CD14-positive monocyte (primary cell): Measurements from ENCODE around the gene TMEM198. TPM values are rescaled to one million over a fixed set of nuclear protein-coding genes. Genes with fewer than 3 reads are reported as not detected.

Source experiments
- DNase-seq, 3 donors: peaks; one replicate each; pipeline ENCODE4 v3.0.0-alpha.2; 2011 to 2022
- H2AFZ ChIP-seq: 2 replicates; pipeline ENCODE4 v1.6.0; 2012; ENCODE audit warnings: mild to moderate bottlenecking, low read depth, low read length, inconsistent platforms; ENCODE audit not compliant: insufficient read depth, poor library complexity, severe bottlenecking
- H3K27ac ChIP-seq, 2 donors: 1 replicate in 1 of 2; 2 replicates in 1 of 2; pipeline ENCODE4 v1.5.1; 2012 to 2013; ENCODE audit warnings: low read length in 2 of 2, control low read depth in 1 of 2, inconsistent platforms in 1 of 2, low read depth in 1 of 2, mild to moderate bottlenecking in 1 of 2
- H3K27me3 ChIP-seq, 2 donors: one replicate each; pipeline versions ENCODE4 v1.6.0 to v1.6.1; 2011 to 2013; ENCODE audit warnings: low read length in 2 of 2; ENCODE audit not compliant: control insufficient read depth in 2 of 2, insufficient read depth in 2 of 2
- H3K36me3 ChIP-seq, 2 donors: replicated peaks in 1 of 2; 1 replicate in 1 of 2; 2 replicates in 1 of 2; pipeline versions ENCODE4 v1.5.1 to v1.6.1; 2012 to 2013; ENCODE audit warnings: low read length in 2 of 2, control low read depth in 1 of 2, inconsistent platforms in 1 of 2, mild to moderate bottlenecking in 1 of 2; ENCODE audit not compliant: insufficient read depth in 2 of 2, control insufficient read depth in 1 of 2
- H3K4me1 ChIP-seq, 2 donors: 1 replicate in 1 of 2; 2 replicates in 1 of 2; pipeline versions ENCODE4 v1.5.1 to v1.6.1; 2012 to 2013; ENCODE audit warnings: low read length in 2 of 2, control low read depth in 1 of 2, inconsistent platforms in 1 of 2, mild to moderate bottlenecking in 1 of 2, moderate library complexity in 1 of 2; ENCODE audit not compliant: insufficient read depth in 2 of 2, control insufficient read depth in 1 of 2
- H3K4me2 ChIP-seq: replicated peaks from 2 replicates; pipeline ENCODE3; 2012; ENCODE audit warnings: low read length, moderate library complexity, mild to moderate bottlenecking; ENCODE audit not compliant: poor library complexity, severe bottlenecking; ENCODE audit errors: extremely low read depth
- H3K4me3 ChIP-seq, 3 experiments: fragments of 200-600 bp in 1 of 3; sonication (generic) in 1 of 3; replicated peaks in 1 of 3; 1 replicate in 2 of 3; 2 replicates in 1 of 3; pipeline ENCODE4 v1.5.1; 2011 to 2013; ENCODE audit warnings: low read length in 3 of 3, mild to moderate bottlenecking in 3 of 3, control low read depth in 2 of 3, low read depth in 2 of 3, inconsistent platforms in 1 of 3, moderate library complexity in 1 of 3
- H3K79me2 ChIP-seq: 2 replicates; pipeline ENCODE4 v1.6.0; 2012; ENCODE audit warnings: mild to moderate bottlenecking, control low read depth, inconsistent platforms, low read length, moderate library complexity; ENCODE audit not compliant: insufficient read depth
- H3K9ac ChIP-seq: 2 replicates; pipeline ENCODE4 v1.6.0; 2017; ENCODE audit warnings: low read length, mild to moderate bottlenecking; ENCODE audit not compliant: insufficient read depth, poor library complexity, severe bottlenecking
- H3K9me3 ChIP-seq, 2 donors: replicated peaks in 1 of 2; 1 replicate in 1 of 2; 2 replicates in 1 of 2; pipeline versions ENCODE4 v1.5.1 to v1.6.1; 2012 to 2013; ENCODE audit warnings: low read length in 2 of 2, control low read depth in 1 of 2; ENCODE audit not compliant: control insufficient read depth in 1 of 2, insufficient read depth in 1 of 2
- H4K20me1 ChIP-seq: 2 replicates; pipeline ENCODE4 v1.6.0; 2012; ENCODE audit warnings: mild to moderate bottlenecking, low read length, control low read depth, moderate library complexity; ENCODE audit not compliant: insufficient read depth
- H3K27ac Mint-ChIP-seq, 7 donors: one replicate each; pipeline ENCODE4 v1.8.0; 2020; ENCODE audit warnings: mild to moderate bottlenecking in 7 of 7, mixed read lengths in 7 of 7, moderate library complexity in 6 of 7, inconsistent platforms in 2 of 7
- H3K27me3 Mint-ChIP-seq, 3 donors: one replicate each; pipeline ENCODE4 v1.8.0; 2021 to 2022; ENCODE audit warnings: low read depth in 3 of 3, mild to moderate bottlenecking in 3 of 3, mixed read lengths in 3 of 3, moderate library complexity in 3 of 3, inconsistent platforms in 1 of 3
- H3K36me3 Mint-ChIP-seq, 2 donors: one replicate each; pipeline ENCODE4 v1.8.0; 2020; ENCODE audit warnings: mixed read lengths in 2 of 2, inconsistent platforms in 1 of 2, mild to moderate bottlenecking in 1 of 2
- H3K4me1 Mint-ChIP-seq: one replicate; pipeline ENCODE4 v1.8.0; 2020; ENCODE audit warnings: mild to moderate bottlenecking, mixed read lengths
- H3K4me3 Mint-ChIP-seq, 2 donors: one replicate each; pipeline ENCODE4 v1.8.0; 2020; ENCODE audit warnings: mild to moderate bottlenecking in 2 of 2, mixed read lengths in 2 of 2, moderate library complexity in 1 of 2
- H3K9me3 Mint-ChIP-seq, 7 donors: one replicate each; pipeline ENCODE4 v1.8.0; 2020 to 2022; ENCODE audit warnings: mixed read lengths in 7 of 7, mild to moderate bottlenecking in 6 of 7, moderate library complexity in 6 of 7, inconsistent platforms in 2 of 7
- WGBS: methylation state at CpG from one replicate; pipeline ENCODE4 v1.1.5; 2013; ENCODE audit warnings: missing lambda C conversion rate; ENCODE audit not compliant: insufficient coverage; 5-methylcytosine and 5-hydroxymethylcytosine counted together
- intact Hi-C, 2 donors: fragments of 100-400 bp; cut with micrococcal nuclease; formaldehyde crosslinking; loops; one replicate each; pipeline versions ENCODE4 v1.15.0 to v1.15.1; 2023
- polyA plus RNA-seq, 3 donors: library from polyadenylated mRNA; depleted of rRNA in 1 of 3; unstranded in 2 of 3; stranded (reverse) in 1 of 3; fragments of 300-500 nt in 2 of 3; fragments of >200 nt in 1 of 3; fragmentation: Illumina TruSeq in 2 of 3; gene quantifications; 1 replicate in 2 of 3; 2 replicates in 1 of 3; pipeline ENCODE4 v1.2.3, GENCODE V29; 2012 to 2021
- TF ChIP-seq, protein P1 (sequence below): fragments of 200-600 bp; IDR thresholded peaks from one replicate; pipeline ENCODE4 v1.8.0; 2022; ENCODE audit warnings: antibody characterized with exemption, mild to moderate bottlenecking

TMEM198 gene
- polyA plus RNA-seq, 3 donors = not detected

DNA sequence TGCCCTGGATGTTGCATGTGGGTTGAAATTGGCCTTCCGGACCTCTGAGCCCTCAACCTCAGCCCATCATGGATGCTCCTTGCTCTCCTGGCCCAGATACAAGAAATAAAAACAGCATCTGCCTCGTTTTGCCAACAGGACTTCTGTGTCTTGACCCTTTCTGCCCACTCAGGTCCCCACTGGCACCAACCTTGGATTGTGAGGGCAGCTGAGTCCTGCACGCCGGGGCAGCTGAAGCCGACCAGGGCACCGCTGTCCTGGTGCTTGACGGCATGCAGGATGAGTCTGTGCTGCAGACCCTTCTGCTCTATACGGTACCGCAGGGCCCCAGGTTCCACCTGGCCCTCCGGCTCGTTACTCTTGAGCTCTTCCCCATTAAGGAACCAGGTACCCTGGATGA is 22.8 kb downstream of the TMEM198 start:
- H3K4me3 Mint-ChIP-seq = no peak overlapping the region
- peaks cover 4% of the 10 kb centered on the region for H3K4me1 Mint-ChIP-seq
- peaks cover 0 to 3% of the 10 kb centered on the region in 2 donors for H3K36me3 Mint-ChIP-seq
- WGBS = 98% methylated on average over 5 of the region's 11 CpGs
- H4K20me1 ChIP-seq = no peaks in the 10 kb centered on the region
- no peak overlapping the region for H3K9ac ChIP-seq
- H3K27me3 Mint-ChIP-seq = peaks cover 19 to 33% (median 32%) of the 10 kb centered on the region in 3 donors
- no peak overlapping the region for H2AFZ ChIP-seq
- intact Hi-C loops = no loop called here
- no peak for DNase-seq
- H3K27ac ChIP-seq = no peak overlapping the region
- H3K79me2 ChIP-seq = no peaks in the 10 kb centered on the region
- H3K27me3 ChIP-seq = peaks cover 15 to 25% of the 10 kb centered on the region in 2 donors
- peaks cover 0 to 15% of the 10 kb centered on the region in 2 donors for H3K4me1 ChIP-seq
- H3K36me3 ChIP-seq = no peaks in the 10 kb centered on the region
- no peak overlapping the region for H3K4me2 ChIP-seq
- peaks cover 0 to 7% (median 0%) of the 10 kb centered on the region in 7 donors for H3K9me3 Mint-ChIP-seq
- no peak overlapping the region for H3K27ac Mint-ChIP-seq
- no peak overlapping the region for H3K4me3 ChIP-seq
- H3K9me3 ChIP-seq = no peaks in the 10 kb centered on the region
- TF ChIP-seq, protein P1, sequence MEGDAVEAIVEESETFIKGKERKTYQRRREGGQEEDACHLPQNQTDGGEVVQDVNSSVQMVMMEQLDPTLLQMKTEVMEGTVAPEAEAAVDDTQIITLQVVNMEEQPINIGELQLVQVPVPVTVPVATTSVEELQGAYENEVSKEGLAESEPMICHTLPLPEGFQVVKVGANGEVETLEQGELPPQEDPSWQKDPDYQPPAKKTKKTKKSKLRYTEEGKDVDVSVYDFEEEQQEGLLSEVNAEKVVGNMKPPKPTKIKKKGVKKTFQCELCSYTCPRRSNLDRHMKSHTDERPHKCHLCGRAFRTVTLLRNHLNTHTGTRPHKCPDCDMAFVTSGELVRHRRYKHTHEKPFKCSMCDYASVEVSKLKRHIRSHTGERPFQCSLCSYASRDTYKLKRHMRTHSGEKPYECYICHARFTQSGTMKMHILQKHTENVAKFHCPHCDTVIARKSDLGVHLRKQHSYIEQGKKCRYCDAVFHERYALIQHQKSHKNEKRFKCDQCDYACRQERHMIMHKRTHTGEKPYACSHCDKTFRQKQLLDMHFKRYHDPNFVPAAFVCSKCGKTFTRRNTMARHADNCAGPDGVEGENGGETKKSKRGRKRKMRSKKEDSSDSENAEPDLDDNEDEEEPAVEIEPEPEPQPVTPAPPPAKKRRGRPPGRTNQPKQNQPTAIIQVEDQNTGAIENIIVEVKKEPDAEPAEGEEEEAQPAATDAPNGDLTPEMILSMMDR = no peak

DNA sequence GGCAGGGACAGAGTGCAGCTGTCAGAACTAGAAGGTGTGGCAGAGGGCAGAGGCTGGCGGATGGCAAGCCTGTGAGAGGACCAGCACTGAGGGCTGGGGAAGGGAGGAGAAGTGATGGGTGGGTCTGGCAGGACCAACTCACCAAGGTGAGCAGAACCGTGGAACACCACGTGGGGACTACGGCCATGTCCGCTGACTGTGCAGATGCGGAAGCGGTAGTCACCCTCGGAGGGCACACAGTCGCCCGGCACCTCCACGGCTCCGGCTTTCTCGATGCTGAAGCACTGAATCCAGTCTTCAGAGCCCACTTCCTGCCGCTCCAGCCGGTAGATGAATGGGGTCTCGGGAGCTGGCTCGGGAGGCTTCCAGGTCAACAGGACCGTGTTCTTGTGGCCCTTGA is 23.3 kb downstream of the TMEM198 start:
- no peak overlapping the region for H2AFZ ChIP-seq
- Mint-ChIP-seq H3K4me1 (peaks cover 4% of the 10 kb centered on the region), H3K36me3 (peaks cover 0 to 7% of the 10 kb centered on the region in 2 donors), H3K9me3 (peaks cover 0 to 7% (median 0%) of the 10 kb centered on the region in 7 donors), H3K27ac (no peak overlapping the region), H3K4me3 (no peak overlapping the region), H3K27me3 (peaks cover 24 to 38% (median 37%) of the 10 kb centered on the region in 3 donors)
- TF ChIP-seq, protein P1 = no peak
- no peak overlapping the region for H3K4me2 ChIP-seq
- H3K27me3 ChIP-seq = peaks cover 20 to 30% of the 10 kb centered on the region in 2 donors
- intact Hi-C loops = no loop called here
- H3K79me2 ChIP-seq = no peaks in the 10 kb centered on the region
- H3K9ac ChIP-seq = no peak overlapping the region
- no peaks in the 10 kb centered on the region for H4K20me1 ChIP-seq
- WGBS = 95% methylated on average over 15 of the region's 18 CpGs
- DNase-seq = no peak
- no peaks in the 10 kb centered on the region for H3K9me3 ChIP-seq
- no peaks in the 10 kb centered on the region for H3K36me3 ChIP-seq
- no peak overlapping the region for H3K27ac ChIP-seq
- H3K4me1 ChIP-seq = peaks cover 0 to 15% of the 10 kb centered on the region in 2 donors
- H3K4me3 ChIP-seq = no peak overlapping the region
